Mammary epithelial cell (primary cell): ENCODE measurements around the gene MICAL2.

Experiments
- EZH2 ChIP-seq: IDR thresholded peaks from 2 replicates; pipeline ENCODE4 v1.6.1; 2012; ENCODE audit warnings: low read length, inconsistent platforms, borderline replicate concordance
- TF ChIP-seq, protein P1 (sequence below), 2 donors: IDR thresholded peaks in 1 of 2; conservative IDR thresholded peaks in 1 of 2; 2 replicates each; pipeline ENCODE4 v1.5.1; 2011 to 2012; ENCODE audit warnings: inconsistent platforms in 2 of 2, low read length in 2 of 2, mild to moderate bottlenecking in 2 of 2, control low read depth in 1 of 2, low read depth in 1 of 2; ENCODE audit not compliant: insufficient read depth in 1 of 2; ENCODE audit errors: extremely low read depth in 1 of 2

- TF ChIP-seq, protein P1, sequence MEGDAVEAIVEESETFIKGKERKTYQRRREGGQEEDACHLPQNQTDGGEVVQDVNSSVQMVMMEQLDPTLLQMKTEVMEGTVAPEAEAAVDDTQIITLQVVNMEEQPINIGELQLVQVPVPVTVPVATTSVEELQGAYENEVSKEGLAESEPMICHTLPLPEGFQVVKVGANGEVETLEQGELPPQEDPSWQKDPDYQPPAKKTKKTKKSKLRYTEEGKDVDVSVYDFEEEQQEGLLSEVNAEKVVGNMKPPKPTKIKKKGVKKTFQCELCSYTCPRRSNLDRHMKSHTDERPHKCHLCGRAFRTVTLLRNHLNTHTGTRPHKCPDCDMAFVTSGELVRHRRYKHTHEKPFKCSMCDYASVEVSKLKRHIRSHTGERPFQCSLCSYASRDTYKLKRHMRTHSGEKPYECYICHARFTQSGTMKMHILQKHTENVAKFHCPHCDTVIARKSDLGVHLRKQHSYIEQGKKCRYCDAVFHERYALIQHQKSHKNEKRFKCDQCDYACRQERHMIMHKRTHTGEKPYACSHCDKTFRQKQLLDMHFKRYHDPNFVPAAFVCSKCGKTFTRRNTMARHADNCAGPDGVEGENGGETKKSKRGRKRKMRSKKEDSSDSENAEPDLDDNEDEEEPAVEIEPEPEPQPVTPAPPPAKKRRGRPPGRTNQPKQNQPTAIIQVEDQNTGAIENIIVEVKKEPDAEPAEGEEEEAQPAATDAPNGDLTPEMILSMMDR (conservative IDR thresholded peaks at IDR 0.05 in 1 of 2, IDR thresholded peaks at IDR 0.05 in 1 of 2; ENCODE audit: extremely low read depth in 1 of 2, insufficient read depth in 1 of 2, low read depth in 1 of 2, low read length in 2 of 2) = no peak
- no peak for TF ChIP-seq EZH2
These were observed 119.2 kb downstream of the MICAL2 start for GRCh38 chr11:12229450-12230229.
